HUES6 (cell line): Measurements from ENCODE around the gene CALML6.
"Not testable (repeated sequence)": the region's sequence is repeated elsewhere in the genome, so short reads cannot be mapped to it uniquely, and the experiment has no call there.

Experiments
- H3K27ac ChIP-seq: 2 replicates; pipeline ENCODE4 v1.7.0; 2013; ENCODE audit warnings: low read depth, mild to moderate bottlenecking, low read length, inconsistent platforms
- H3K27me3 ChIP-seq: 2 replicates; pipeline ENCODE4 v1.6.1; 2013; ENCODE audit warnings: low read length; ENCODE audit not compliant: control insufficient read depth, insufficient read depth
- H3K36me3 ChIP-seq: 2 replicates; pipeline ENCODE4 v1.6.1; 2013; ENCODE audit warnings: low read length; ENCODE audit not compliant: control insufficient read depth, insufficient read depth
- H3K4me1 ChIP-seq: 2 replicates; pipeline ENCODE4 v1.6.1; 2013; ENCODE audit warnings: low read length; ENCODE audit not compliant: control insufficient read depth, insufficient read depth
- H3K4me3 ChIP-seq: 2 replicates; pipeline ENCODE4 v1.5.1; 2013; ENCODE audit warnings: low read depth, low read length
- H3K9ac ChIP-seq: one replicate; pipeline ENCODE4 v1.6.1; 2013; ENCODE audit warnings: mild to moderate bottlenecking, low read length
- H3K9me3 ChIP-seq: 2 replicates; pipeline ENCODE4 v1.6.1; 2013; ENCODE audit warnings: low read depth, low read length; ENCODE audit not compliant: control insufficient read depth, insufficient read depth

The CALML6 gene

DNA sequence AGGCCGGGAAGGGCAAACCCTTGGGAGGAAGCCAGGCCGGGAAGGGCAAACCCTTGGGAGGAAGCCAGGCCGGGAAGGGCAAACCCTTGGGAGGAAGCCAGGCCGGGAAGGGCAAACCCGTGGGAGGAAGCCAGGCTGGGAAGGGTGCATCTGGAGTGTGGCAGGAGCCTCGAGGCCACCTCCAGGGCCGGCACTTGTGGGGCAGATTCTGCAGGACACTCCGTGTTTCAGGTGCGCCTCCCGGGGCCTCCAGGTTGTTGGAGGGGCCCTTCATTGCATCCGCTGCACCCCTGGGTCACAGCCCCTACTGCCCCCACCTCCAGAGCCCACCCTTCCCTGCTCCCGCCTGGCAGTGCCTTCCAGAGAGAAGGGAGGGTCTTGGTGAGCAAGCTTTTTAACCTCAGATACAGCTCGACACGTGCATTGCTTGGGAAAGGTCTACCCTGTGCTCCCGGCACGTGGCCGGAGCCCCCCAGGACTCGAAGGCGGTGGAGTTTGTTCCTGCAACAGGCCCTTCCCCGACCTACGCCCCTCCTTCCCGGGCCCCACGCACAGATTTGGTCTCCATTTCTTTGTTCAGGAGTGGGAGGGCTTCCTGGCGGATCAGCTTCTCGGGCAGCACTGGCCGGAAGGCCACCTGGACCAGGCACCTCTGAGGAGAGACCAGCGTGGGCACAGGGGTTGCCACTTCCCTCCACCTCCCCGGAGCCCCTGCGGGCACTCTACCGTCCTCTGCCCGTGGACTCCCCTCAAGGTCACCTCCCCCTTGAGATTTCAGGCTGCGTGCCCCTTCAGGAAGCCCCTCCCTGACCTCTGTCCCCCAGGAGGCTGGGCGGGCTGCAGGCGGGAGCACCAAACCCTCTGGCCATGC lies 13.4 kb downstream of the CALML6 start:
- H3K27me3 ChIP-seq, result no peaks in the 10 kb centered on the region
- H3K36me3 ChIP-seq, result no peaks in the 10 kb centered on the region
- no peaks in the 10 kb centered on the region for H3K4me1 ChIP-seq
- H3K9ac ChIP-seq, result no peak overlapping the region
- no peak overlapping the region for H3K4me3 ChIP-seq
- peaks cover 7% of the 10 kb centered on the region for H3K9me3 ChIP-seq
- H3K27ac ChIP-seq, result no peak overlapping the region

GRCh38 chr1:1929102-1929638 lies 14.1 kb downstream of the CALML6 start:
- Histone ChIP-seq H3K4me3 (no peak overlapping the region), H3K27me3 (no peaks in the 10 kb centered on the region), H3K9me3 (peaks cover 7% of the 10 kb centered on the region), H3K27ac (no peak overlapping the region), H3K36me3 (no peaks in the 10 kb centered on the region), H3K9ac (no peak overlapping the region), H3K4me1 (no peaks in the 10 kb centered on the region)

- Histone ChIP-seq H3K4me1 (no peaks in the 10 kb centered on the region), H3K4me3 (no peak overlapping the region), H3K27me3 (no peaks in the 10 kb centered on the region), H3K9ac (no peak overlapping the region), H3K36me3 (no peaks in the 10 kb centered on the region), H3K27ac (no peak overlapping the region), H3K9me3 (peaks cover 7% of the 10 kb centered on the region)
Observed at GRCh38 chr1:1929639-1930545, 14.8 kb downstream of the CALML6 start.

- H3K4me1 ChIP-seq, H3K9me3 ChIP-seq, H3K4me3 ChIP-seq, H3K27me3 ChIP-seq, H3K9ac ChIP-seq, H3K27ac ChIP-seq, H3K36me3 ChIP-seq: not testable (repeated sequence)
Observed at GRCh38 chr1:1934848-1935247, 19.8 kb downstream of the CALML6 start.

DNA sequence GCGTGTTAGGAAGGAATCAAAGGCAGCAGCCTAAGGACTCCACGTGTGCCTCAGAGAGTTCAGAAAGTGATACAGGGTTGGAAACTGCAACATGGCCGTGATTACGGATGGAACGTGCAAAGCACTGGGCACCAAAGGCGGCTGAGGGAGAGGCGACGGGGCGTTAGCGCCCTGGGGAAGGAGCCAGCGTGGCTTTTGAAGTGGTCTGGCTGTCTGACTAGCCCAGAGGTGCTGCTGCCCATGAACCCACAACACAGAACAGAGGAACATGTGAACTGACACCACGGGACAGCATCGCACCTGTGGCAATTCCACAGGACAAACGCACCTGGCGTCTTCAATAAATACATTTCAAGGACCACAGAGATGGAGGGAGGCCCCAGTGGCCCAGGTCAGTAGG lies 22.0 kb downstream of the CALML6 start:
- Histone ChIP-seq H3K4me1 (no peaks in the 10 kb centered on the region), H3K9ac (no peak overlapping the region), H3K4me3 (no peak overlapping the region), H3K27me3 (no peaks in the 10 kb centered on the region), H3K27ac (no peak overlapping the region), H3K9me3 (no peaks in the 10 kb centered on the region; the same call in 1 of the 2 replicates), H3K36me3 (no peaks in the 10 kb centered on the region)

- Histone ChIP-seq H3K4me3 (no peak overlapping the region), H3K9ac (no peak overlapping the region), H3K9me3 (no peaks in the 10 kb centered on the region; the same call in 1 of the 2 replicates), H3K4me1 (no peaks in the 10 kb centered on the region), H3K36me3 (no peaks in the 10 kb centered on the region), H3K27me3 (no peaks in the 10 kb centered on the region), H3K27ac (no peak overlapping the region)
Observed at GRCh38 chr1:1937549-1938275, 22.7 kb downstream of the CALML6 start.

GRCh38 chr1:1938276-1938573 lies 23.2 kb downstream of the CALML6 start:
- H3K27me3 ChIP-seq, result no peaks in the 10 kb centered on the region
- no peak overlapping the region for H3K4me3 ChIP-seq
- no peak overlapping the region for H3K9ac ChIP-seq
- H3K4me1 ChIP-seq, result no peaks in the 10 kb centered on the region
- no peak overlapping the region for H3K27ac ChIP-seq
- H3K36me3 ChIP-seq, result no peaks in the 10 kb centered on the region
- H3K9me3 ChIP-seq, result no peaks in the 10 kb centered on the region; the same call in 1 of the 2 replicates

DNA sequence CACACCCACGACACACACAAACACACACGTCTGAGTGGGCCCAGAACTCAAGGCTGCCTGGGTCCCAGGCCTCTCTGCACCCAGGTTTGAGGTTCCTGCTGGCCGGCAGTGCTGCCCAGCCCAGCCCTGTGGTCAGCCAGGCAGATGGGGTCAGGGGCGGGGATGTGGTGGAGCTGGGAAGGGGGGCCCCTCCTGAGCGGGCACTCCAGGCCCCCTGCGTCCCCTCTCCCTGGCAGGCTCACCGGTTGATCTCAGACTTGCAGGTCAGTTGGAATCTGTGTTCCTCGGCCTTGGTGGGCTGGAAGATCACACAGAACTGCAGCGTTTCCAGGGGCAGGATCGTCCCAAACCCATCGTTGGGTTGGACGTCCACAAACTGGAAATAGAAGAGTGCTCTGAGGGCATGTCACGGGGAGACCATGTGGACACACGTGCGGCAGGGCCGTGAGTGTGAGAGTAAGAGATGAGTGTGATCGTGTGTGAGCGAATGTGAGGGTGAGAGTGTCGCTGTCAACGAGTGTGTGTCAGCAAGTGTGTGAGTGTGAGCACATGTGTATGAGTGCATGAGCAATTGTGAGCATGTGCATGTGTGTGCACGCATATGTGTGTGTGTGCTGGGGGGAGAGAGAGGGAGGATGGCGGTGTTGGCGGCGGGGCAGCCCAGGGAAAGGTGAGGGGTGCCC lies 23.7 kb downstream of the CALML6 start:
- Histone ChIP-seq H3K36me3 (no peaks in the 10 kb centered on the region), H3K4me3 (no peak overlapping the region), H3K9me3 (no peaks in the 10 kb centered on the region; the same call in 1 of the 2 replicates), H3K27me3 (no peaks in the 10 kb centered on the region), H3K4me1 (peaks cover 3% of the 10 kb centered on the region; the same call in 1 of the 2 replicates), H3K27ac (no peak overlapping the region), H3K9ac (no peak overlapping the region)

- Histone ChIP-seq H3K4me3 (no peak overlapping the region), H3K27me3 (no peaks in the 10 kb centered on the region), H3K36me3 (no peaks in the 10 kb centered on the region), H3K27ac (no peak overlapping the region), H3K4me1 (peaks cover 7% of the 10 kb centered on the region; the same call in 1 of the 2 replicates), H3K9ac (no peak overlapping the region), H3K9me3 (no peaks in the 10 kb centered on the region; the same call in 1 of the 2 replicates)
Observed at GRCh38 chr1:1939296-1940122, 24.4 kb downstream of the CALML6 start.

DNA sequence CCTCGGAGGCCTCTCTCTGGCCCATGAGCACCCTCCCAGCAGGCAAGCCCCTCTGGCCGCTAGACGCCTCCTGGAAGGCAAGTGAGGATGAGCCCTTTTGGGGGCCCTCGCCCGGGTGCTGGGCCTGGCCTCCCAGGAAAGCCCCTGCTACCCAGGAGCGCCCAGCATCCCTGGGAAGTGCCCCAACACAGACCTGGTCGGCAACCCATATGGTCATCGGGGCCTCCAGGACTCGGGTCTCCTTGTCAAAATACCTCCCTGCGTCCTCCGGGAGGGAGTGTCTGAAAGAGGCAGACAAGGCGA lies 25.0 kb downstream of the CALML6 start:
- Histone ChIP-seq H3K4me3 (no peak overlapping the region), H3K4me1 (peaks cover 7% of the 10 kb centered on the region; the same call in 1 of the 2 replicates), H3K9ac (no peak overlapping the region), H3K36me3 (no peaks in the 10 kb centered on the region), H3K27ac (no peak overlapping the region), H3K9me3 (no peaks in the 10 kb centered on the region), H3K27me3 (no peaks in the 10 kb centered on the region)
